Measurements from ENCODE around the gene CBR1. TPM values are rescaled to one million over a fixed set of nuclear protein-coding genes. Genes with fewer than 3 reads are reported as not detected.

CBR1 gene
- polyA plus RNA-seq, 1 donor from 2014 or later: 9.2 TPM

GRCh38 chr21:36053715-36054062 is 16.1 kb upstream of the CBR1 start:
- no peaks in the 10 kb centered on the region for H3K9me3 ChIP-seq (ENCODE audit: low read length)
- peaks cover 16% of the 10 kb centered on the region for H3K79me2 ChIP-seq (replicated peaks; ENCODE audit: insufficient read depth, low read length)
- H3K36me3 ChIP-seq (ENCODE audit: insufficient read depth, low read length): peaks cover 5% of the 10 kb centered on the region
- no peak overlapping the region for H2AFZ ChIP-seq (ENCODE audit: low read depth, low read length)
- TF ChIP-seq EP300 (conservative IDR thresholded peaks at IDR 0.05; ENCODE audit: poor library complexity, severe bottlenecking): no peak
- TF ChIP-seq, protein P1, sequence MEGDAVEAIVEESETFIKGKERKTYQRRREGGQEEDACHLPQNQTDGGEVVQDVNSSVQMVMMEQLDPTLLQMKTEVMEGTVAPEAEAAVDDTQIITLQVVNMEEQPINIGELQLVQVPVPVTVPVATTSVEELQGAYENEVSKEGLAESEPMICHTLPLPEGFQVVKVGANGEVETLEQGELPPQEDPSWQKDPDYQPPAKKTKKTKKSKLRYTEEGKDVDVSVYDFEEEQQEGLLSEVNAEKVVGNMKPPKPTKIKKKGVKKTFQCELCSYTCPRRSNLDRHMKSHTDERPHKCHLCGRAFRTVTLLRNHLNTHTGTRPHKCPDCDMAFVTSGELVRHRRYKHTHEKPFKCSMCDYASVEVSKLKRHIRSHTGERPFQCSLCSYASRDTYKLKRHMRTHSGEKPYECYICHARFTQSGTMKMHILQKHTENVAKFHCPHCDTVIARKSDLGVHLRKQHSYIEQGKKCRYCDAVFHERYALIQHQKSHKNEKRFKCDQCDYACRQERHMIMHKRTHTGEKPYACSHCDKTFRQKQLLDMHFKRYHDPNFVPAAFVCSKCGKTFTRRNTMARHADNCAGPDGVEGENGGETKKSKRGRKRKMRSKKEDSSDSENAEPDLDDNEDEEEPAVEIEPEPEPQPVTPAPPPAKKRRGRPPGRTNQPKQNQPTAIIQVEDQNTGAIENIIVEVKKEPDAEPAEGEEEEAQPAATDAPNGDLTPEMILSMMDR (IDR thresholded peaks at IDR 0.05; ENCODE audit: poor library complexity, severe bottlenecking): no peak
- no peak for TF ChIP-seq SMC3 (conservative IDR thresholded peaks at IDR 0.05; ENCODE audit: poor library complexity)
- TF ChIP-seq POLR2AphosphoS5 (IDR thresholded peaks at IDR 0.05): no peak
- TF ChIP-seq MXI1 (conservative IDR thresholded peaks at IDR 0.05; ENCODE audit: poor library complexity, severe bottlenecking): no peak
- no peak for TF ChIP-seq EZH2 (IDR thresholded peaks at IDR 0.05; ENCODE audit: borderline replicate concordance, insufficient read depth, low read length, poor library complexity, severe bottlenecking)
- H3K27me3 ChIP-seq (ENCODE audit: insufficient read depth, low read depth, low read length): no peaks in the 10 kb centered on the region
- no peak overlapping the region for H3K4me3 ChIP-seq (ENCODE audit: low read length)
- H3F3A ChIP-seq (ENCODE audit: insufficient read depth, low read length, poor library complexity, severe bottlenecking): no peaks in the 10 kb centered on the region
- no peaks in the 10 kb centered on the region for H3K9me2 ChIP-seq (ENCODE audit: insufficient read depth, low read length)
- H3K9ac ChIP-seq (ENCODE audit: low read length): no peak overlapping the region
- H3K27ac ChIP-seq (ENCODE audit: low read length): no peak overlapping the region
- H3K4me2 ChIP-seq (ENCODE audit: low read length): no peak overlapping the region
- H4K20me1 ChIP-seq (ENCODE audit: insufficient read depth): no peaks in the 10 kb centered on the region

DNA sequence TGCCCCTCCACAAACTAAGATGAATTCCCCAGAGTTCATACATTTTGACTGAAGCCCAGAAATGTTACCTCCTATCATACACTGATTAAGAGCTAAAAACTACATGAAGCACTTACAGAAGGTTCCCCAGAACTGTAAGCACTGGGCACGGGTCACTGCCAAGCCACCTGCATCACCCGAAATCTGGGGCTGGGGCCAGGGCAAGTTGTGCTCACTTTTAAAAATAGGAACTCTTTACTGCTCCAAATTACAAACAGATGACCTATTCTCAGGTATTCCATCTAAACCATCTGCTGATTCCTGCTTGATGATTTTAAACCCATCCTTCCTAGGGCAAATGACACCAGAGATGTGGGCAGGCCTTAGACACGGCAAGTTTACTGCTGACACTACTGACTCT is 14.3 kb upstream of the CBR1 start:
- Histone ChIP-seq H3K27ac (ENCODE audit: low read length) (no peak overlapping the region), H3K4me2 (ENCODE audit: low read length) (no peak overlapping the region), H3K36me3 (ENCODE audit: insufficient read depth, low read length) (peaks cover 5% of the 10 kb centered on the region), H4K20me1 (ENCODE audit: insufficient read depth) (no peaks in the 10 kb centered on the region), H3K9me2 (ENCODE audit: insufficient read depth, low read length) (no peaks in the 10 kb centered on the region), H3K27me3 (ENCODE audit: insufficient read depth, low read depth, low read length) (no peaks in the 10 kb centered on the region), H3K4me3 (ENCODE audit: low read length) (no peak overlapping the region), H3K9ac (ENCODE audit: low read length) (no peak overlapping the region), H3K79me2 (replicated peaks; ENCODE audit: insufficient read depth, low read length) (peaks cover 21% of the 10 kb centered on the region), H3K9me3 (ENCODE audit: low read length) (no peaks in the 10 kb centered on the region), H2AFZ (ENCODE audit: low read depth, low read length) (no peak overlapping the region), H3F3A (ENCODE audit: insufficient read depth, low read length, poor library complexity, severe bottlenecking) (no peaks in the 10 kb centered on the region)
- TF ChIP-seq, protein P1 (IDR thresholded peaks at IDR 0.05; ENCODE audit: poor library complexity, severe bottlenecking): no peak
- no peak for TF ChIP-seq EP300 (conservative IDR thresholded peaks at IDR 0.05; ENCODE audit: poor library complexity, severe bottlenecking)
- no peak for TF ChIP-seq RAD21 (conservative IDR thresholded peaks at IDR 0.05)
- TF ChIP-seq, protein P2, sequence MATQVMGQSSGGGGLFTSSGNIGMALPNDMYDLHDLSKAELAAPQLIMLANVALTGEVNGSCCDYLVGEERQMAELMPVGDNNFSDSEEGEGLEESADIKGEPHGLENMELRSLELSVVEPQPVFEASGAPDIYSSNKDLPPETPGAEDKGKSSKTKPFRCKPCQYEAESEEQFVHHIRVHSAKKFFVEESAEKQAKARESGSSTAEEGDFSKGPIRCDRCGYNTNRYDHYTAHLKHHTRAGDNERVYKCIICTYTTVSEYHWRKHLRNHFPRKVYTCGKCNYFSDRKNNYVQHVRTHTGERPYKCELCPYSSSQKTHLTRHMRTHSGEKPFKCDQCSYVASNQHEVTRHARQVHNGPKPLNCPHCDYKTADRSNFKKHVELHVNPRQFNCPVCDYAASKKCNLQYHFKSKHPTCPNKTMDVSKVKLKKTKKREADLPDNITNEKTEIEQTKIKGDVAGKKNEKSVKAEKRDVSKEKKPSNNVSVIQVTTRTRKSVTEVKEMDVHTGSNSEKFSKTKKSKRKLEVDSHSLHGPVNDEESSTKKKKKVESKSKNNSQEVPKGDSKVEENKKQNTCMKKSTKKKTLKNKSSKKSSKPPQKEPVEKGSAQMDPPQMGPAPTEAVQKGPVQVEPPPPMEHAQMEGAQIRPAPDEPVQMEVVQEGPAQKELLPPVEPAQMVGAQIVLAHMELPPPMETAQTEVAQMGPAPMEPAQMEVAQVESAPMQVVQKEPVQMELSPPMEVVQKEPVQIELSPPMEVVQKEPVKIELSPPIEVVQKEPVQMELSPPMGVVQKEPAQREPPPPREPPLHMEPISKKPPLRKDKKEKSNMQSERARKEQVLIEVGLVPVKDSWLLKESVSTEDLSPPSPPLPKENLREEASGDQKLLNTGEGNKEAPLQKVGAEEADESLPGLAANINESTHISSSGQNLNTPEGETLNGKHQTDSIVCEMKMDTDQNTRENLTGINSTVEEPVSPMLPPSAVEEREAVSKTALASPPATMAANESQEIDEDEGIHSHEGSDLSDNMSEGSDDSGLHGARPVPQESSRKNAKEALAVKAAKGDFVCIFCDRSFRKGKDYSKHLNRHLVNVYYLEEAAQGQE (IDR thresholded peaks at IDR 0.05; ENCODE audit: borderline replicate concordance): no peak
- no peak for TF ChIP-seq POLR2AphosphoS5 (IDR thresholded peaks at IDR 0.05)
- no peak for TF ChIP-seq SMC3 (conservative IDR thresholded peaks at IDR 0.05; ENCODE audit: poor library complexity)
- no peak for TF ChIP-seq TAF1 (IDR thresholded peaks at IDR 0.05; ENCODE audit: low read depth)
- TF ChIP-seq MXI1 (conservative IDR thresholded peaks at IDR 0.05; ENCODE audit: poor library complexity, severe bottlenecking): no peak
- no peak for TF ChIP-seq EZH2 (IDR thresholded peaks at IDR 0.05; ENCODE audit: borderline replicate concordance, insufficient read depth, low read length, poor library complexity, severe bottlenecking)
